Measurements from ENCODE around the gene PRRT2.
A peak's percentile ranks its signal among the peaks of the same experiment; 100 is the strongest.
"Not testable (repeated sequence)": the region's sequence is repeated elsewhere in the genome, so short reads cannot be mapped to it uniquely, and the experiment has no call there.

Gene PRRT2

DNA sequence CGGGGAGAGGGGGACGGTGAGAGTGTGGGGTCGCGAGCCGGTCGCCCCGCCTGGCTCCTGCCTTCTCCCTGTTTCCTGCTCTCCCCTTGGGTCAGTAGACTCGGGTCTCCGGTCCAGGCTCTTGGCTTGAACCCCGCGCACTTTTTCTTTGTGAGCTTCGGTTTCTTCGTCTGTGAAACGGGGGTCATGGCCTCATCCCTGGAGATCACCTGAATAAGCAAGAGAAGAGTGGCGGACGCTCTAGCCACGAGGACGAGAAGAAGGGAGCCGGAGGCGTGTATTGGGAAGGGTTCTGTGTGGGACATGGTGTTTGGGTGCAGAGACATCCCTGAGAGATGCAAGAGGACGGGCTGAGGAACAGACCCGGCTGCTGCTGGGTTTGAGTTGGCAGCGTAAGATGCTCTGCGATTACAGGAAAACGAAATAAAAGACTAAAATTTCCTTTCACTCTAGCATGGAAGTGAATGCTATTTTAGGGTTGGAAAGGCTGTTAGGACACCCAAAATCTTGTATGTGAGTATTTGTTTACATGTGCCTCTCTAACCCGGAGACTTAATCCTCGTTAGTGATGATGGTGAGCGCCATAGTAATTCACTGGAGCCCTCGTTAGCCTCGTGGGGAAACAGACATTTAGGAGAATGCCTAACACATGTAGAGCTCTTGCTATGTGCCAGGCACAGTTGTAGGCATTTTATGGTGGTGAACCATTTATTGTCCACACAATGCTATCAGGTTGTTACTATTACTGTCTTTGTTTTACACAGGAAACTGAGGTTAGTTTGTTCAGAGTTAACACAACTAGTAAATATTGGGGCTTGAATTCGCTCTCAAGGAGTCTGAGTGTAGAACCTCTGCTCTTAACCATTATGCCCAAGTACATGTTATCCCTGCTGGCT, 20.8 kb upstream of the PRRT2 start:
- DNase-seq (ENCODE audit: low read depth in 2 of 2) = no peak

DNA sequence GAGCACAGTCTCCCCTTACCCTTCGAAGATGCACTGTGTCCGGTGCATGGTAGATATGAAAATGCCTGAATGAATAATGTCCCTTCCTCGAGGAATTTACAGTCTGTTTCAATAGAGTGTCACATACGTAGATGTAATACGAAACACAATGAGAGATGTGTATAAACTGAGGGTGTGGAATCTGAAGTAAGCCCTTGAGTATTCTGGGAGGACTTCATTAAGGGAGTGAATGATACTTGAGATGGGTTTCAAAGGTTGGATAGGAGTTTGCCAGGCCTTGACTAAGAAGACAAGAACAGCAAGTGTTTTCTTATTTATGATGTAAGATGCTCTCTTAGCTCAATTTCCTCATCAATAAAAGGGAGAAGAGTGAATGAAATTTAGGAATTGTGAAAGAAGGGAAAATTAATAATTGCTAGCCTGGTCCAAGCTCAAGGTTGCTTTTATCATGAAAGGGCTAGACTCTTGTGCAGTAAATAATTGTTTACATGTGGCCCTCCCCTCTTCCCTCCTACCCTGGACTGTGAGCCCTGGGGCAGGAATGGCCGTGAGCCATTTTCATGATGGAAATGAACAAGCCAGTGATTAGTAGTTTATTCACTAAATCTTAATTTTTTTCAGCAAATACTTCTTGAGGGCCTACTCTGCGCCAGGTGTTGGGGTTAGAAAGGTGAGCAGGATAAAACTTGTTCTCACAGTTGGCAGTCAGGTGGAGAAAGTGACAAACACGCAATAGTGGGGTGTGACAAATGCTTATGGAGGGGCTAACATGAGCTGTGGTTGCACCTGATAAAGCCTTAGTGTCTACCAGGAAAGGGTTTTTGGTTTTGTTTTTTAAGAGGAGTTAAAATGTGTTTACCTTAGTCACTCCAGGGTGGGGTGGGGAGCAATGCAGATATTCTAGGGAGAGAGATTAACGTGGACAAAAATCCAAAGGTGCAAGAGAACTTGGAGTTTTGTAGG, 19.9 kb upstream of the PRRT2 start:
- no peak for DNase-seq (ENCODE audit: low read depth in 2 of 2)

DNA sequence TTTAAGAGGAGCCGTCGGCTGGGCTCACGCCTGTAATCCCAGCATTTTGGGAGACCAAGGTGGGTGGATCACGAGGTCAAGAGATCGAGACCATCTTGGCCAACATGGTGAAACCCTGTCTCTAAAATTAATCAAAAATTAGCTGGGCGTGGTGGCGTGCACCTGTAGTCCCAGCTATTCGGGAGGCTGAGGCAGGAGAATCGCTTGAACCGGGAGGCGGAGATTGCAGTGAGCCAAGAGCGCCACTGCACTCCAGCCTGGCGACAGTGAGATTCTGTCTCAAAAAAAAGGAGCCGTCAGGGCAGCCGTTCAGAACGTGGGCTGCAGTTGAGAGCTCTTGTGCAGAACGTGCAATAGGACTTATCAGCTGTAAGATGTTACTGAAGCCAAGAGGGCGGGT, 18.8 kb upstream of the PRRT2 start:
- not testable (repeated sequence) for DNase-seq (ENCODE audit: low read depth in 2 of 2)

DNA sequence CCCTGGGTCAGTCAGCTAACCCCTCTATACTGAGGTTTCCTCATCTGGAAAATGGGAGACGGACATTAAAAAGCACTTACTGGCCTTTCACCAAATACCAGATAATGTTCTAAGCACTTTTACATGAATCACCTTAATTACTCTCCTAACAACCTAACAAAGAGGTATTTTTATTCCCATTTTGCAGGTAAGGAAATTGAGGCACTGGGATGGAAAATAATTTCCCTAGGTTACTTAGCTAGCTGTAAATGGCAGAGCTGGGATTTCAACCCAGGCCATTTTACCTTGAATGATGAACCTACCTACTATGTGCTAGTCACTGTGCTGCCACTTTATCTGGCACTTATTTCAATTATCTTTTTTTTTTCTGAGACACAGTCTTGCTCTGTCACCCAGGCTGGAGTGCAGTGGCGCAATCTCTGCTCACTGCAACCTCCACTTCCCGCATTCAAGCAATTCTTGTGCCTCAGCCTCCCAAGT, 17.7 kb upstream of the PRRT2 start:
- no peak for DNase-seq (ENCODE audit: low read depth in 2 of 2)

DNA sequence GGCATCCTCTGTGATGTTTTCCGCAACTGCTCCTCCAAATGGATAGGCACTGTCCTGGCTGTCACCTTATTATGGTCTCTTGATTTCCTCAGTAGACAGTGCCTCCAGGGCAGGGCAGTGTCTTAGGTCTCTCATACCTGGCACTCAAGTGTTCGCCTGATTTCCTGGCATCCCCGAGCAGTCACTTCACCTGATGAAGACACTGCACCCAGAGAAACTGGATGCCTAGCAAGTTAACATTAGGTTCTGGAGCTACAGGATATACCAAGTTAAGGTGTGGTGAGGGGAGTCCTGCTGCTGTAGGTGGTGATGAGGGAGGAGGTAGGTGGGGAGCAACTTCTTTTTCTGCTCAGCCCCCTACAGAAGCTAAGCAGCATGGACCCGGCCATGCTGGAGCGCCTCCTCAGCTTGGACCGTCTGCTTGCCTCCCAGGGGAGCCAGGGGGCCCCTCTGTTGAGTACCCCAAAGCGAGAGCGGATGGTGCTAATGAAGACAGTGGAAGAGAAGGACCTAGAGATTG, 9.5 kb upstream of the PRRT2 start:
- no peak for DNase-seq (ENCODE audit: low read depth in 2 of 2)

DNA sequence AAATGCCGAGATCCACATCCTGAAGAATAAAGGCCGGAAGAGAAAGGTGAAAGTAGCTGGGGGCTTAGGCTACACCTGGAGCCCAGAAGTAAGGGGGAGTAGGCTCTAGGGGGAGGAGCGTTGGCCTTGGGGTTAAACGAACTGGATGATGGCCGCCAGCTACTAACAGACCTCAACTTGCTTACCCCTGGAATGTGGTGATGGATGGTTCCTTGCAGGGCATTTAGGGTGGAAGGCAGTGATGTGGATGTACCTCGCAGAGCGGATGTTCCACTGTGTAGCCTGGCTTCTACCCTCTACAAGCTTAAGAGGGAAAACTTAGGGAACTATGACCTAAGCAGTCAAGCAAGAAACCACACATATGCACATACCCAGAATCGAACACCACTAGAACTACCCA, 8.0 kb upstream of the PRRT2 start:
- DNase-seq (ENCODE audit: low read depth in 2 of 2) = no peak

DNA sequence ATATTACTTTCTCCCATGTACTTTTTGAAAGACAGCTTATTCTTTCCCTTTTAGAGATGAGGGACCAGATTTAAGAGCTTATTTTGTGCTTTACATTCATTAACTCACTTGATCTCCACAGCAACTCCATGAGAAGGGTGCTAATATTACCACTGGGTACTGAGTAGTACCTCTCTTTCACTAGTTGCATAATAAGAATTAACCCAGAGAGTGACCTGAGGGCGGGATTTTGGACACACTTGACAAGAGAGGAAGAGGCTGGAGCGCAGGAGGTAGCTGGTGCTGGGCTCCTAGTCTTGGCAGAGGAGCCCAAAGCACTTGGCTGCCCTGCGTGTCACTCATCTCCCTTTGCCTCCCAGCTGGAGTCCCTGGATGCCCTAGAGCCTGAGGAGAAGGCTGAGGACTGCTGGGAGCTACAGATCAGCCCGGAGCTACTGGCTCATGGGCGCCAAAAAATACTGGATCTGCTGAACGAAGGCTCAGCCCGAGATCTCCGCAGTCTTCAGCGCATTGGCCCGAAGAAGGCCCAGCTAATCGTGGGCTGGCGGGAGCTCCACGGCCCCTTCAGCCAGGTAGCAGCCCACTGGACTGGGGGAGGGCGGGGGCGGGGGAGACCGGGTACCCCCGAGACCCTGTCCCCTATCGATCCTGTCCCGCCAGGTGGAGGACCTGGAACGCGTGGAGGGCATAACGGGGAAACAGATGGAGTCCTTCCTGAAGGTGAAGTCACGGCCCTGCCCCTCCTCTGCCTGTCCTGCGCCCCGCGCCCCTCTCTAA, 7.3 kb upstream of the PRRT2 start:
- DNase-seq (ENCODE audit: low read depth in 2 of 2) = no peak

DNA sequence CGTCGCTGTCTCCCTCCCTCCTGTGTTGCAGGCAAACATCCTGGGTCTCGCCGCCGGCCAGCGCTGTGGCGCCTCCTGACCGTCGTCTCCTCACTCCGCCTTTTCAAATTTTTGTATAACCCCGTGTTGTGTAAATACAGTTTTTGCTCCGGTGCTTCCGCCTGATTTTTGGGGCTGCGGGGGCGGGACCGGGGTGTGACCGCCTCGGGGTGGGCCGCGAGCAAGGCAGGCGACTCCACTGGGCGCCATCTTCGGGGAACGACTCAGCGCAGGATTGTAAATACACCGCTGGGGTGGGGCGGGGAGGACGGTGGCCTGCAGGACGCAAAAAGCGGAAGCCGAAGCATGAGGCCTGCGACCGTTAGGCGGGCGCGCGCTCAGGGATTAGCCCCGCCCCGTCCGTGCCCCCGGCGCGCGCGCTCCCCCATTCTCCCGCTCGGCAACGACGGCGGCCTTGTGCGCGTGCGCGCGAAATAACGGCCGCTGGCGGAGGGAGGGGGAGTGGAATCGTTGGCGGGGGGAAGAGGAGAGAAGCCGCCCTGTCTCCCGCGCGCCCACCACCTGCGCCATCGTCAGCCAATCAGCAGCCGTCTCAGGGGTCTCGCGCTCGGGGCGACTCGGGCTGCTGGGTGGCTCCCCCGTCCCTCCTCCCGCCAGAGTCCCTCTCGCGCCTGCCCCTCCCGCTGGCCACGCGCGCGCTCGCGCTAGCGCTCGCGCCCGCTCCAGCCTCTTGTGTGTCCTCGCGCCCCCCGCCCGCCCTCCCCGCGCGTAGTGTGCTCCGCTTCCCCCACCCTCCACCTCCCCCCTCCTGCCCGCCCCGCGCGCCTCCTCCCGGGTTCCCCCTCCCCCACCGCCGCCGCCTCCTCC, 6.5 kb upstream of the PRRT2 start:
- peak; percentile 95 to 96 for DNase-seq (ENCODE audit: low read depth in 2 of 2)

DNA sequence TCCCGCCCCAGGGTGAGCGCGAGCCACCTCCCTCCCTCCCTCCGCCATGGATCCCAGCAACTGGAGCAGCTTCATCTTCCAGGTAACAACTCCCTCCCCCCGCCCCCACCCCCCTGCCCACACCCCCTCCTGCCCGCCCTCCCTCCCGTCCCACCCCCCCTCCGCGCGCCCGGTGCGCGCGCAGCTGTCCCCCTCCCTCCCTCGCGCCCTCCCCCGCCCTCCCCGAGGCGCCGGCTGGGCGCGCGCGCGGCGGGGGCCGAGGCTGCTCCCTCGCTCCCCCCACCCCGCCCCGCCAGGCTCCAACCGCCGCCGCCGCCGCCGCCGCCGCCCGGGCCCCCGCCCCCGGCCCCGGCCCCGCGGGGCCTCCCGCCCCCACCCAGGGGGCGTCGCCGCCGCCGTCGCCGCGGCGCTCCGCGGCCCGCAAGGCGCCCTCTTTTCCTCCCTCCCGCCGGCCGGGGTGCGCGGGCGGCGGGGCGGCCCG, 5.9 kb upstream of the PRRT2 start, which contains the start of gene MAZ:
TSS of gene MAZ (plus strand) at position 431 of the 481 bp plus-strand sequence. CDS start 173 bp downstream, outside the sequence.
- DNase-seq (ENCODE audit: low read depth in 2 of 2) = peak in 1 of 2 donors; percentile 61

DNA sequence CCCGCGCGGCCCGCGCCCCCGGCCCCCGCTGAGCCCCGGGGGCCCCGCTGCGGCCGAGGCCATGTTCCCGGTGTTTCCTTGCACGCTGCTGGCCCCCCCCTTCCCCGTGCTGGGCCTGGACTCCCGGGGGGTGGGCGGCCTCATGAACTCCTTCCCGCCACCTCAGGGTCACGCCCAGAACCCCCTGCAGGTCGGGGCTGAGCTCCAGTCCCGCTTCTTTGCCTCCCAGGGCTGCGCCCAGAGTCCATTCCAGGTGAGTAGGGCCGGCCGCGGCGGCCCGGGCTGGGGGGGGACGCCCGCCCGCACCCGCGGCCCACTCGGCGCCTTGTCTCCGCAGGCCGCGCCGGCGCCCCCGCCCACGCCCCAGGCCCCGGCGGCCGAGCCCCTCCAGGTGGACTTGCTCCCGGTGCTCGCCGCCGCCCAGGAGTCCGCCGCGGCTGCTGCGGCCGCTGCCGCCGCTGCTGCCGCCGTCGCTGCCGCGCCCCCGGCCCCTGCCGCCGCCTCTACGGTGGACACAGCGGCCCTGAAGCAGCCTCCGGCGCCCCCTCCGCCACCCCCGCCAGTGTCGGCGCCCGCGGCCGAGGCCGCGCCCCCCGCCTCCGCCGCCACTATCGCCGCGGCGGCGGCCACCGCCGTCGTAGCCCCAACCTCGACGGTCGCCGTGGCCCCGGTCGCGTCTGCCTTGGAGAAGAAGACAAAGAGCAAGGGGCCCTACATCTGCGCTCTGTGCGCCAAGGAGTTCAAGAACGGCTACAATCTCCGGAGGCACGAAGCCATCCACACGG, 5.2 kb upstream of the PRRT2 start:
- DNase-seq (ENCODE audit: low read depth in 2 of 2) = no peak

DNA sequence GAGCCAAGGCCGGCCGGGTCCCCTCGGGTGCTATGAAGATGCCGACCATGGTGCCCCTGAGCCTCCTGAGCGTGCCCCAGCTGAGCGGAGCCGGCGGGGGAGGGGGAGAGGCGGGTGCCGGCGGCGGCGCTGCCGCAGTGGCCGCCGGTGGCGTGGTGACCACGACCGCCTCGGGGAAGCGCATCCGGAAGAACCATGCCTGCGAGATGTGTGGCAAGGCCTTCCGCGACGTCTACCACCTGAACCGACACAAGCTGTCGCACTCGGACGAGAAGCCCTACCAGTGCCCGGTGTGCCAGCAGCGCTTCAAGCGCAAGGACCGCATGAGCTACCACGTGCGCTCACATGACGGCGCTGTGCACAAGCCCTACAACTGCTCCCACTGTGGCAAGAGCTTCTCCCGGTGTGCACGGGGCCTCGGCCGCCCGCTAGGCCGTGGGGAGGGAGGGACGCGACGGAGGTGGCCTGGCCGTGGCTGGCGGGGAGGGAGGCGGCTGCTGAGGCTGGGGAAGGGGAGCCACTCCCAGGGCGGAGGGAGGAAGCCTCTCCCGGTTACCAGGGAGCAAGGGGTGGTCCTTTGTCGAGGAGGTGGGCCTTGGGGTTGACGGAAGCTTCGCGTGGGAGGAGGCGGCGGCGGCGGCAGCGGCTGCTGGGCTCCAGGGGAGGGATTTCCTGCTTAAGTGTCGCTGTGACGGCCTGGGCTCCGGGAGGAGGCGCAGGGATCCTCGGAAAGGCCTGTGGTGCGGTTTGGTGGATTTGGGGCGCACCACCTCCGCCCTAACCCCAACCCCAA, 4.4 kb upstream of the PRRT2 start:
- DNase-seq (ENCODE audit: low read depth in 2 of 2) = peak; percentile 79 to 81

DNA sequence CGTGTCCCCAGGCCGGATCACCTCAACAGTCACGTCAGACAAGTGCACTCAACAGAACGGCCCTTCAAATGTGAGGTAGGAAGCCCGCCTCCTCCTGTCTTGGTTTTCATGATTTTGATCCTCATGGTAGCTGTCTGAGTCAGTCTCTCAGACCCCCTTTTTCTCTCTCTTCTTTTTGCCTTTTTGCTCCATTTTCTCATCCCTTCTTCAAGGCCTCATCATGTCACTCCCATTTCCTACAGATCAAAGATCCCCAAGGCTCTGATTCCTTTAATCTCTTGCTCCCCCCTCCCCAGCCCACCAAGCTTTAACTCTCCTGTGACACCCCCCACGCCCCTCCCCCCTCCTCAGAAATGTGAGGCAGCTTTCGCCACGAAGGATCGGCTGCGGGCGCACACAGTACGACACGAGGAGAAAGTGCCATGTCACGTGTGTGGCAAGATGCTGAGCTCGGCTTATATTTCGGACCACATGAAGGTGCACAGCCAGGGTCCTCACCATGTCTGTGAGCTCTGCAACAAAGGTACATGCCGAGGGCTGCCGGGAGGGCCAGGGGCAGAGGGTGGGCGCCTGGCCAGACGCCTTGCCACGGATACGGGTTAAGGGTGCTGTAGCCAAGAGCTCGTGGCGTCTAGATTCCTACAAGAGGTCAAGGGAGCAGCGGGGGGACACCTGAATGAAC, 3.6 kb upstream of the PRRT2 start:
- no peak for DNase-seq (ENCODE audit: low read depth in 2 of 2)

DNA sequence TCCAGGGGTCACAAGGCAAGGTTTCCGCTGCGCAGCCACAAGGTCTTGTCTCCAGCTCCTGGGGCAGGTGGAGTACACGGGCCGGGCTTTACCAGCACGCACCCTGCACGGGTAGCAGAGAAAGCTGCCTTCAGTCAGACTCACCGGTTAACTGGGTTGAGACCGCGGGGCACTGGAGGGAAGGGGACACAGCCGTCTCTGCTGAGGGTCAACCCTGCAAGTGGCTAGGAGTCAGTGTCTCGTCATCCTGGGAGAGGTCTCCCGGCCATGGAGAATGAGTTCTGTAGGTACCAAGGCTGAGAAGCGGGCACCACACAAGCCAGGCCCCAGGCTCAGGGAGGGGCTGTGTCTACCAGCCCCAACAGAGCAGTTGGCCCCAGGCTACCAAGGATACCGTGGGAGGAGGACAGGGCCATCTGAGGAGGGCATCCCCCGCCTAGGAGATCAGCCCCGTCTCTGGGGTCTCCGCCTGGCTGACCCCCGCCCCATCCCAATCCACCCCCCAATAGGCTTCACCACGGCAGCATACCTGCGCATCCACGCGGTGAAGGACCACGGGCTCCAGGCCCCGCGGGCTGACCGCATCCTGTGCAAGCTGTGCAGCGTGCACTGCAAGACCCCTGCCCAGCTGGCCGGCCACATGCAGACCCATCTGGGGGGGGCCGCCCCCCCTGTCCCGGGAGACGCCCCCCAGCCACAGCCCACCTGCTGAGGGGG, 2.8 kb upstream of the PRRT2 start:
- DNase-seq (ENCODE audit: low read depth in 2 of 2) = no peak

DNA sequence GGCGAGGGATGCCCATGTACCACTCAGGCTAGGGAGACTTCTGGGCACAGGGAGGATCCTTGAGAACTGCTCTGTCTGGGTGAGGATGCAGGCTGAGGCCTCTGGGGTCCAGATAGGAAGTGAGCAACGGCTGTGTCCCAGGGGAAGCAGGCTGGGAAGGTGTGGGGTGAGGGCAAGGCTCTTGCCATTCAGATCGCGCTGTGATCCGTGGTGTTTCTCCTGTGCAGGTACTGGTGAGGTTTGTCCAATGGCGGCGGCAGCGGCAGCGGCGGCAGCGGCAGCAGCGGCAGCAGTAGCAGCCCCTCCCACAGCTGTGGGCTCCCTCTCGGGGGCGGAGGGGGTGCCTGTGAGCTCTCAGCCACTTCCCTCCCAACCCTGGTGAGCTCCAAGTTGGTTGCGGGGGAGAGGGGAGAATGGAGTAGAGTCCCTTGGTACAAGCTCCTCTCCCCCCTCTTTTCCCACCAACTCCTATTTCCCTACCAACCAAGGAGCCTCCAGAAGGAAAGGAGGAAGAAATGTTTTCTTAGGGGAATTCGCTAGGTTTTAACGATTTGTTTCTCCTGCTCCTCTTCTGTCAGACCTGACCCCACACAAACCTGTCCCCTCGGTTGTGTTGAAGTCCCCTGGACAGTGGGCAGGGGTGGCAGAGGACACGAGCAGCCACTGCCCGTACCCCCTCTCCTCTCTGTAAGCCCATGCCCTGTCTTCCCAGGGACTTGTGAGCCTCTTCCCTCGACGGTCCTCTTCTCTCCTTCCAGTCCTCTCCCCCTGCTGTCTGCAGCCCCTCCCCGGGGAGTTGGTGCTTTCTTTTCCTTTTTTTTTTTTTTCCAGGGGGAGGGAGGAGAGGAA, 1.9 kb upstream of the PRRT2 start:
- no peak for DNase-seq (ENCODE audit: low read depth in 2 of 2)

DNA sequence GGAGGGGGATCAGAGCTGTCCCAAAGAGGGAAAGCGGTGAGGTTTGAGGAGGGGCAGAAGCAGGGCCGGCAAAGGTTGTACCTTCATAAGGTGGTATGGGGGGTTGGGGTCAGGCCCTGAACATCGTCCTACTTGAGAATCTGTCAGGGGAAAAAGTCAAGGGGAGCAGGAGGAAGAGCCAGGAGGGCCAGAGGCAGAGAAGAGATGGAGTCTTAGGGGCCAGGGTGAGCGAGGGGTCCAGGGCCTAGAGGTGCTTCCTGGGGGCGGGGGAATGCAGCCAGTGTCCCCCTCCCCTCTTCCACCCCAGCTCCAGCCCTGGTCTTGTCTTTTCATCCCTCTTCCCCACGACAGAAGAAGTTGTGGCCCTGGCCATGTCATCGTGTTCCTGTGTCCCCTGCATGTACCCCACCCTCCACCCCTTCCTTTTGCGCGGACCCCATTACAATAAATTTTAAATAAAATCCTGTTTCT, 1.3 kb upstream of the PRRT2 start:
- no peak for DNase-seq (ENCODE audit: low read depth in 2 of 2)

Data from stimulated activated CD8-positive, alpha-beta memory T cell treated with anti-CD3 and anti-CD28 coated beads, Interleukin-15, amount 100 ng/mL, for 4 hours (primary cell).